NB4 (cell line): ENCODE measurements around the gene CDH2.

Source experiments
- POLR2A ChIP-seq: IDR thresholded peaks from 2 replicates; pipeline ENCODE4 v1.6.1; 2011; ENCODE audit warnings: mild to moderate bottlenecking; ENCODE audit not compliant: insufficient read length; ENCODE audit errors: extremely low read depth
- TF ChIP-seq, protein P1 (sequence below): IDR thresholded peaks from one replicate; pipeline ENCODE4 v1.5.1; 2012; ENCODE audit warnings: low read depth, low read length
- TF ChIP-seq, protein P2 (sequence below): IDR thresholded peaks from 2 replicates; pipeline ENCODE4 v1.6.1; 2011; ENCODE audit warnings: low read depth, low read length

DNA sequence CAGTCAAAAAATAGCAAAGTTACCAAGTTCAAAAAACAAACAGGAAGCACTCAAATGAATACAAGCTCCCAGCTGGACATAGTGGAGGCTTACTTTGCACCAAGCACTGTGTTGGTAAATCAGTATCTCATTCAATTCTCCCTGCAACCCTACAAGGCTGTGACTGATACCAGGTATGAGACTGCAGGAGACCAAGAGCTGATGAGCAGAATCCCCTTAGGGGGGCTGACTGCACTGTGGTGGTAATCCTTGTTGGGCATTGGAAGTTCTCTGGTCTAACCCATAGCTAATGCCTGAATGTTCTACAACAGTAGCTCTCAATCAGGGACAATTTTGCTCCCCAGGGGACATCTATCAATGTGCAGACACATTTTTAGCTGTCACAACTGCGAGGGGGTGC, 26.0 kb downstream of the CDH2 start:
- TF ChIP-seq, protein P1, sequence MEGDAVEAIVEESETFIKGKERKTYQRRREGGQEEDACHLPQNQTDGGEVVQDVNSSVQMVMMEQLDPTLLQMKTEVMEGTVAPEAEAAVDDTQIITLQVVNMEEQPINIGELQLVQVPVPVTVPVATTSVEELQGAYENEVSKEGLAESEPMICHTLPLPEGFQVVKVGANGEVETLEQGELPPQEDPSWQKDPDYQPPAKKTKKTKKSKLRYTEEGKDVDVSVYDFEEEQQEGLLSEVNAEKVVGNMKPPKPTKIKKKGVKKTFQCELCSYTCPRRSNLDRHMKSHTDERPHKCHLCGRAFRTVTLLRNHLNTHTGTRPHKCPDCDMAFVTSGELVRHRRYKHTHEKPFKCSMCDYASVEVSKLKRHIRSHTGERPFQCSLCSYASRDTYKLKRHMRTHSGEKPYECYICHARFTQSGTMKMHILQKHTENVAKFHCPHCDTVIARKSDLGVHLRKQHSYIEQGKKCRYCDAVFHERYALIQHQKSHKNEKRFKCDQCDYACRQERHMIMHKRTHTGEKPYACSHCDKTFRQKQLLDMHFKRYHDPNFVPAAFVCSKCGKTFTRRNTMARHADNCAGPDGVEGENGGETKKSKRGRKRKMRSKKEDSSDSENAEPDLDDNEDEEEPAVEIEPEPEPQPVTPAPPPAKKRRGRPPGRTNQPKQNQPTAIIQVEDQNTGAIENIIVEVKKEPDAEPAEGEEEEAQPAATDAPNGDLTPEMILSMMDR, result no peak
- no peak for TF ChIP-seq POLR2A
- TF ChIP-seq, protein P2, sequence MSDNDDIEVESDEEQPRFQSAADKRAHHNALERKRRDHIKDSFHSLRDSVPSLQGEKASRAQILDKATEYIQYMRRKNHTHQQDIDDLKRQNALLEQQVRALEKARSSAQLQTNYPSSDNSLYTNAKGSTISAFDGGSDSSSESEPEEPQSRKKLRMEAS, result no peak
